CD4-positive, alpha-beta memory T cell (primary cell): Measurements from ENCODE around the gene MT1A. TPM values are rescaled to one million over a fixed set of nuclear protein-coding genes. Genes with fewer than 3 reads are reported as not detected.

ENCODE experiments used
- CTCF ChIA-PET: fragments of 350-600 bp; sonication (Branson Sonifier 250); formaldehyde crosslinking; loops from one replicate; lab custom pipeline; 2021; ENCODE audit warnings: inconsistent platforms; ENCODE audit not compliant: partially characterized antibody; lab: Charles Lee
- POLR2A ChIA-PET: fragments of 350-600 bp; sonication (Branson Sonifier 250); formaldehyde crosslinking; loops from one replicate; lab custom pipeline; 2021; ENCODE audit not compliant: partially characterized antibody; lab: Charles Lee
- DNase-seq, 5 donors: peaks; one replicate each; pipeline versions ENCODE4 v3.0.0 to v3.0.0-alpha.2; 2020 to 2022; ENCODE audit warnings: mixed read lengths in 1 of 5
- H3K27ac ChIP-seq: one replicate; pipeline ENCODE4 v1.7.0; 2013; ENCODE audit warnings: low read depth, low read length
- H3K27me3 ChIP-seq: 2 replicates; pipeline ENCODE4 v1.7.0; 2013; ENCODE audit warnings: mild to moderate bottlenecking, low read length, moderate library complexity; ENCODE audit not compliant: insufficient read depth
- H3K36me3 ChIP-seq: 2 replicates; pipeline ENCODE4 v1.7.0; 2013; ENCODE audit warnings: mild to moderate bottlenecking, low read length, moderate library complexity; ENCODE audit not compliant: insufficient read depth
- H3K4me1 ChIP-seq: 2 replicates; pipeline ENCODE4 v1.7.0; 2013; ENCODE audit warnings: mild to moderate bottlenecking, low read length, moderate library complexity; ENCODE audit not compliant: insufficient read depth
- H3K4me3 ChIP-seq, 2 donors: one replicate each; pipeline ENCODE4 v1.7.0; 2013; ENCODE audit warnings: low read length in 2 of 2, mild to moderate bottlenecking in 1 of 2
- H3K9me3 ChIP-seq, 2 donors: one replicate each; pipeline ENCODE4 v1.7.0; 2013; ENCODE audit warnings: low read length in 2 of 2, control low read depth in 1 of 2; ENCODE audit not compliant: control insufficient read depth in 1 of 2
- H3K27ac Mint-ChIP-seq, 7 donors: one replicate each; pipeline ENCODE4 v1.8.0; 2020 to 2021; ENCODE audit warnings: mixed read lengths in 7 of 7, mild to moderate bottlenecking in 6 of 7, inconsistent platforms in 3 of 7, moderate library complexity in 3 of 7
- H3K27me3 Mint-ChIP-seq, 2 donors: one replicate each; pipeline ENCODE4 v1.8.0; 2020 to 2021; ENCODE audit warnings: mixed read lengths in 2 of 2
- H3K36me3 Mint-ChIP-seq, 2 donors: one replicate each; pipeline ENCODE4 v1.8.0; 2020 to 2021; ENCODE audit warnings: mixed read lengths in 2 of 2, inconsistent platforms in 1 of 2, mild to moderate bottlenecking in 1 of 2
- H3K4me1 Mint-ChIP-seq, 4 donors: one replicate each; pipeline ENCODE4 v1.8.0; 2020 to 2021; ENCODE audit warnings: mixed read lengths in 4 of 4, mild to moderate bottlenecking in 1 of 4
- H3K4me3 Mint-ChIP-seq, 8 donors: one replicate each; pipeline ENCODE4 v1.8.0; 2020 to 2021; ENCODE audit warnings: mixed read lengths in 8 of 8, mild to moderate bottlenecking in 7 of 8, moderate library complexity in 6 of 8, inconsistent platforms in 3 of 8
- H3K9me3 Mint-ChIP-seq, 8 donors: one replicate each; pipeline ENCODE4 v1.8.0; 2020 to 2021; ENCODE audit warnings: mixed read lengths in 8 of 8, mild to moderate bottlenecking in 5 of 8, inconsistent platforms in 3 of 8, moderate library complexity in 1 of 8
- intact Hi-C: fragments of 100-400 bp; cut with micrococcal nuclease; formaldehyde crosslinking; loops from one replicate; pipeline ENCODE4 v1.15.1; 2023
- polyA plus RNA-seq, 2 donors: library from polyadenylated mRNA; unstranded; fragments of 300-500 nt; fragmentation: Illumina TruSeq; gene quantifications; one replicate each; pipeline ENCODE4 v1.2.3, GENCODE V29; 2021
- total RNA-seq, 2 experiments: library from RNA; stranded (reverse); gene quantifications; one replicate each; pipeline ENCODE4 v1.2.3, GENCODE V29; 2021

Gene MT1A
- total and polyA plus RNA-seq, 4 experiments from 2014 or later = not detected

GRCh38 chr16:56606476-56607108 is 31.9 kb upstream of the MT1A start:
- no peak for DNase-seq
- Mint-ChIP-seq H3K9me3 (no peaks in the 10 kb centered on the region), H3K4me3 (peak overlapping the region in 7 of 8 donors; percentile 23 to 74 (median 55)), H3K27ac (peak overlapping the region; percentile 53 to 93 (median 88)), H3K27me3 (peaks cover 0 to 3% of the 10 kb centered on the region in 2 donors), H3K4me1 (peaks cover 24 to 51% (median 39%) of the 10 kb centered on the region in 4 donors), H3K36me3 (peaks cover 0 to 4% of the 10 kb centered on the region in 2 donors)
- H3K27me3 ChIP-seq = no peaks in the 10 kb centered on the region
- no peak overlapping the region for H3K4me3 ChIP-seq
- H3K4me1 ChIP-seq = peaks cover 46% of the 10 kb centered on the region
- no peaks in the 10 kb centered on the region for H3K9me3 ChIP-seq
- ChIA-PET POLR2A (interaction anchor here (1.8 to 4.7 kb wide), 4 partner anchors 37 to 95 kb away, joined by 6 to 22 read pairs (median 14); partner anchors contain the start of genes BBS2 and MT1X), CTCF (interaction anchor here (1.1 kb wide), 1 partner anchor 95 kb away, joined by 6 read pairs; no protein-coding TSS in a partner anchor)
- H3K27ac ChIP-seq = no peak overlapping the region
- no peaks in the 10 kb centered on the region for H3K36me3 ChIP-seq
- intact Hi-C loops = no loop called here

GRCh38 chr16:56607109-56607618 is 31.3 kb upstream of the MT1A start:
- Mint-ChIP-seq H3K4me3 (peak overlapping the region; percentile 37 to 76 (median 58)), H3K27me3 (peaks cover 0 to 3% of the 10 kb centered on the region in 2 donors), H3K27ac (peak overlapping the region; percentile 70 to 93 (median 88)), H3K9me3 (no peaks in the 10 kb centered on the region), H3K36me3 (peaks cover 0 to 4% of the 10 kb centered on the region in 2 donors), H3K4me1 (peaks cover 26 to 53% (median 39%) of the 10 kb centered on the region in 4 donors)
- DNase-seq = peak in 2 of 5 donors; percentile 19 to 50
- intact Hi-C loops = no loop called here
- Histone ChIP-seq H3K4me3 (no peak overlapping the region), H3K9me3 (no peaks in the 10 kb centered on the region), H3K36me3 (no peaks in the 10 kb centered on the region), H3K27ac (no peak overlapping the region), H3K4me1 (peaks cover 46% of the 10 kb centered on the region), H3K27me3 (no peaks in the 10 kb centered on the region)
- POLR2A ChIA-PET = interaction anchor here (1.7 to 4.7 kb wide), 5 partner anchors 30 to 94 kb away, joined by 6 to 22 read pairs (median 11); partner anchors contain the start of genes BBS2 and MT1X
- CTCF ChIA-PET = interaction anchor here (0.6 to 1.1 kb wide), 2 partner anchors 37 to 95 kb away, joined by 3 to 6 read pairs; no protein-coding TSS in a partner anchor

- Histone ChIP-seq H3K9me3 (no peaks in the 10 kb centered on the region), H3K27ac (peak overlapping the region; percentile 82), H3K4me1 (peaks cover 46% of the 10 kb centered on the region), H3K27me3 (no peaks in the 10 kb centered on the region), H3K4me3 (peak overlapping the region; percentile 17 to 94), H3K36me3 (no peaks in the 10 kb centered on the region)
- H3K27me3 Mint-ChIP-seq = peaks cover 0 to 3% of the 10 kb centered on the region in 2 donors
- intact Hi-C loops = loop anchor here (1.0 to 2.0 kb wide), 6 partner anchors 10 to 95 kb away; partner anchors contain the start of genes MT1F and MT1X
- peaks cover 0 to 4% of the 10 kb centered on the region in 2 donors for H3K36me3 Mint-ChIP-seq
- ChIA-PET POLR2A (interaction anchor here (1.3 to 4.7 kb wide), 8 partner anchors 17 to 94 kb away, joined by 4 to 30 read pairs (median 13); partner anchors contain the start of genes BBS2, MT1E and MT1X), CTCF (interaction anchor here (0.6 to 5.9 kb wide), 3 partner anchors 31 to 94 kb away, joined by 3 to 35 read pairs (median 6); no protein-coding TSS in a partner anchor)
- DNase-seq = no peak
- peak overlapping the region; percentile 74 to 92 (median 79) for H3K4me3 Mint-ChIP-seq
- H3K4me1 Mint-ChIP-seq = peaks cover 26 to 53% (median 39%) of the 10 kb centered on the region in 4 donors
- peak overlapping the region; percentile 70 to 93 (median 88) for H3K27ac Mint-ChIP-seq
- no peaks in the 10 kb centered on the region for H3K9me3 Mint-ChIP-seq
Observed at GRCh38 chr16:56607675-56608042, 30.8 kb upstream of the MT1A start.

GRCh38 chr16:56608043-56608875 is 30.2 kb upstream of the MT1A start, which contains the start of gene MT2A:
TSS of gene MT2A (plus strand) at chr16:56608584. CDS start at chr16:56608656, 72 bp downstream.
- POLR2A ChIA-PET = interaction anchor here (0.9 to 4.7 kb wide), 13 partner anchors 9 to 93 kb away, joined by 3 to 30 read pairs (median 4); partner anchors contain the start of genes BBS2, MT1E and MT1X
- peak within 1 kb of the TSS; percentile 70 to 94 for H3K4me3 ChIP-seq
- H3K27me3 ChIP-seq = no peaks in the 10 kb centered on the region
- intact Hi-C loops = loop anchor here (1.0 to 2.0 kb wide), 6 partner anchors 9 to 94 kb away; partner anchors contain the start of genes MT1F and MT1X
- Mint-ChIP-seq H3K27ac (peak within 1 kb of the TSS; percentile 88 to 100 (median 96)), H3K27me3 (peaks cover 0 to 3% of the 10 kb centered on the region in 2 donors), H3K36me3 (peaks cover 0 to 4% of the 10 kb centered on the region in 2 donors), H3K4me1 (peaks cover 26 to 53% (median 39%) of the 10 kb centered on the region in 4 donors), H3K4me3 (peak within 1 kb of the TSS; percentile 92 to 99 (median 98)), H3K9me3 (no peaks in the 10 kb centered on the region)
- peaks cover 46% of the 10 kb centered on the region for H3K4me1 ChIP-seq
- CTCF ChIA-PET = interaction anchor here (0.9 to 5.9 kb wide), 6 partner anchors 7 to 129 kb away, joined by 3 to 35 read pairs (median 6); no protein-coding TSS in a partner anchor
- no peaks in the 10 kb centered on the region for H3K36me3 ChIP-seq
- H3K27ac ChIP-seq = peak within 1 kb of the TSS; percentile 82
- H3K9me3 ChIP-seq = no peaks in the 10 kb centered on the region
- peak; percentile 81 to 93 (median 85) for DNase-seq

GRCh38 chr16:56608876-56609462 is 29.5 kb upstream of the MT1A start:
- CTCF ChIA-PET = interaction anchor here (0.9 to 5.9 kb wide), 7 partner anchors 8 to 128 kb away, joined by 3 to 35 read pairs (median 5); no protein-coding TSS in a partner anchor
- Histone ChIP-seq H3K4me3 (peak overlapping the region; percentile 70 to 94), H3K36me3 (no peaks in the 10 kb centered on the region)

More at GRCh38 chr16:56608876-56609462, 29.5 kb upstream of the MT1A start:
- no peaks in the 10 kb centered on the region for H3K9me3 Mint-ChIP-seq
- DNase-seq = peak in 1 of 5 donors; percentile 9
- peaks cover 46% of the 10 kb centered on the region for H3K4me1 ChIP-seq
- peaks cover 26 to 53% (median 38%) of the 10 kb centered on the region in 4 donors for H3K4me1 Mint-ChIP-seq
- POLR2A ChIA-PET = interaction anchor here (0.9 to 4.7 kb wide), 15 partner anchors 9 to 92 kb away, joined by 3 to 30 read pairs (median 4); partner anchors contain the start of genes BBS2, MT1E and MT1X
- peaks cover 0 to 4% of the 10 kb centered on the region in 2 donors for H3K36me3 Mint-ChIP-seq
- no peaks in the 10 kb centered on the region for H3K27me3 ChIP-seq
- no peaks in the 10 kb centered on the region for H3K27me3 Mint-ChIP-seq
- intact Hi-C loops = loop anchor here (1.0 to 2.0 kb wide), 6 partner anchors 8 to 93 kb away; partner anchors contain the start of genes MT1F and MT1X
- H3K27ac ChIP-seq = peak overlapping the region; percentile 82
- peak overlapping the region; percentile 88 to 100 (median 96) for H3K27ac Mint-ChIP-seq
- H3K9me3 ChIP-seq = no peaks in the 10 kb centered on the region
- peak overlapping the region; percentile 92 to 99 (median 98) for H3K4me3 Mint-ChIP-seq
